ENCODE measurements around the gene RPL19. TPM values are rescaled to one million over a fixed set of nuclear protein-coding genes. Genes with fewer than 3 reads are reported as not detected.
A peak's percentile ranks its signal among the peaks of the same experiment; 100 is the strongest.

Gene RPL19
- total RNA-seq, 1 donor from 2014 or later = 1,851 TPM

GRCh38 chr17:39200957-39201510 lies 951 bp downstream of the RPL19 start:
- H3K9me3 Mint-ChIP-seq (ENCODE audit: unreplicated experiment) = no peaks in the 10 kb centered on the region
- H3K27ac Mint-ChIP-seq (ENCODE audit: unreplicated experiment) = peak overlapping the region; percentile 99
- DNase-seq (ENCODE audit: low spot score) = no peak
- peaks cover 5% of the 10 kb centered on the region for H3K27me3 Mint-ChIP-seq (ENCODE audit: unreplicated experiment)
- peak overlapping the region; percentile 94 for H3K4me3 Mint-ChIP-seq (ENCODE audit: unreplicated experiment)
- H3K4me1 Mint-ChIP-seq (ENCODE audit: unreplicated experiment) = peaks cover 37% of the 10 kb centered on the region
- peaks cover 36% of the 10 kb centered on the region for H3K36me3 Mint-ChIP-seq (ENCODE audit: low read depth, unreplicated experiment)
- no peak for TF ChIP-seq CTCF (IDR thresholded peaks at IDR 0.05; ENCODE audit: unreplicated experiment)

- Mint-ChIP-seq H3K36me3 (ENCODE audit: low read depth, unreplicated experiment) (peaks cover 36% of the 10 kb centered on the region), H3K27ac (ENCODE audit: unreplicated experiment) (no peak overlapping the region), H3K27me3 (ENCODE audit: unreplicated experiment) (peaks cover 5% of the 10 kb centered on the region), H3K4me1 (ENCODE audit: unreplicated experiment) (peaks cover 31% of the 10 kb centered on the region), H3K9me3 (ENCODE audit: unreplicated experiment) (no peaks in the 10 kb centered on the region), H3K4me3 (ENCODE audit: unreplicated experiment) (peak overlapping the region; percentile 31)
- no peak for TF ChIP-seq CTCF (IDR thresholded peaks at IDR 0.05; ENCODE audit: unreplicated experiment)
- DNase-seq (ENCODE audit: low spot score) = no peak
Observed at GRCh38 chr17:39204245-39204644, 4.2 kb downstream of the RPL19 start.

- Mint-ChIP-seq H3K27me3 (ENCODE audit: unreplicated experiment) (no peaks in the 10 kb centered on the region), H3K36me3 (ENCODE audit: low read depth, unreplicated experiment) (peaks cover 36% of the 10 kb centered on the region), H3K27ac (ENCODE audit: unreplicated experiment) (no peak overlapping the region), H3K4me1 (ENCODE audit: unreplicated experiment) (peaks cover 22% of the 10 kb centered on the region), H3K9me3 (ENCODE audit: unreplicated experiment) (no peaks in the 10 kb centered on the region), H3K4me3 (ENCODE audit: unreplicated experiment) (peak overlapping the region; percentile 59)
- DNase-seq (ENCODE audit: low spot score) = no peak
- TF ChIP-seq CTCF (IDR thresholded peaks at IDR 0.05; ENCODE audit: unreplicated experiment) = no peak
Observed at GRCh38 chr17:39205112-39205526, 5.0 kb downstream of the RPL19 start.

- Mint-ChIP-seq H3K36me3 (ENCODE audit: low read depth, unreplicated experiment) (peaks cover 16% of the 10 kb centered on the region), H3K27me3 (ENCODE audit: unreplicated experiment) (peaks cover 3% of the 10 kb centered on the region)
- no peak for DNase-seq (ENCODE audit: low spot score)
Observed at GRCh38 chr17:39208136-39208535, 8.1 kb downstream of the RPL19 start.

More at GRCh38 chr17:39208136-39208535, 8.1 kb downstream of the RPL19 start:
- Mint-ChIP-seq H3K4me1 (ENCODE audit: unreplicated experiment) (peaks cover 2% of the 10 kb centered on the region), H3K27ac (ENCODE audit: unreplicated experiment) (no peak overlapping the region), H3K9me3 (ENCODE audit: unreplicated experiment) (no peaks in the 10 kb centered on the region), H3K4me3 (ENCODE audit: unreplicated experiment) (no peak overlapping the region)
- TF ChIP-seq CTCF (IDR thresholded peaks at IDR 0.05; ENCODE audit: unreplicated experiment) = no peak

All from endothelial cell (in vitro differentiated cells).